Vagina (tissue), 2 donors: ENCODE results near the gene ABCA2. TPM values are rescaled to one million over a fixed set of nuclear protein-coding genes. Genes with fewer than 3 reads are reported as not detected.

Experiments used
- DNase-seq, 2 donors: peaks; one replicate each; pipeline ENCODE4 v3.0.0-alpha.2; 2017; ENCODE audit errors: extremely low spot score in 2 of 2
- H3K27ac ChIP-seq: fragments of 200-600 bp; sonication (generic); one replicate; pipeline ENCODE4 v1.5.1; 2019
- H3K27me3 ChIP-seq: fragments of 200-600 bp; sonication (generic); one replicate; pipeline ENCODE4 v1.5.1; 2019
- H3K36me3 ChIP-seq, 2 donors: fragments of 200-600 bp; sonication (generic); one replicate each; pipeline ENCODE4 v1.5.1; 2017 to 2019
- H3K4me1 ChIP-seq: fragments of 200-600 bp; sonication (generic); one replicate; pipeline ENCODE4 v1.5.1; 2019
- H3K4me3 ChIP-seq, 2 donors: fragments of 200-600 bp; sonication (generic); 1 replicate in 1 of 2; 2 replicates in 1 of 2; pipeline ENCODE4 v1.5.1; 2016 to 2019
- H3K9me3 ChIP-seq: fragments of 200-600 bp; sonication (generic); one replicate; pipeline ENCODE4 v1.5.1; 2019
- POLR2A ChIP-seq, 2 donors: fragments of 450-650 bp; IDR thresholded peaks; one replicate each; pipeline ENCODE4 v1.6.1; 2017; ENCODE audit warnings: antibody characterized with exemption in 2 of 2, mild to moderate bottlenecking in 2 of 2, moderate library complexity in 2 of 2
- POLR2AphosphoS5 ChIP-seq, 2 donors: sonication (generic); formaldehyde crosslinking; IDR thresholded peaks; one replicate each; pipeline ENCODE4 v1.9.0; 2017; ENCODE audit warnings: antibody characterized with exemption in 2 of 2, mild to moderate bottlenecking in 2 of 2, low read depth in 1 of 2; ENCODE audit not compliant: insufficient read depth in 1 of 2
- intact Hi-C: fragments of 100-400 bp; cut with DNase I; formaldehyde crosslinking; loops from one replicate; pipeline ENCODE4 v1.15.1; 2023
- total RNA-seq: library from RNA; depleted of rRNA; stranded (reverse); fragments of >200 nt; gene quantifications from one replicate; pipeline ENCODE4 v1.2.3, GENCODE V29; 2016
- TF ChIP-seq, protein P1 (sequence below), 3 experiments: fragments of 450-650 bp in 2 of 3; fragments of 200-600 bp in 1 of 3; sonication (generic) in 1 of 3; IDR thresholded peaks; one replicate each; pipeline ENCODE4 v1.5.1; 2017 to 2019; ENCODE audit warnings: antibody characterized with exemption in 3 of 3, mild to moderate bottlenecking in 2 of 3, moderate library complexity in 2 of 3

Gene ABCA2
- total RNA-seq, 1 donor from 2014 or later: 44.0 TPM

DNA sequence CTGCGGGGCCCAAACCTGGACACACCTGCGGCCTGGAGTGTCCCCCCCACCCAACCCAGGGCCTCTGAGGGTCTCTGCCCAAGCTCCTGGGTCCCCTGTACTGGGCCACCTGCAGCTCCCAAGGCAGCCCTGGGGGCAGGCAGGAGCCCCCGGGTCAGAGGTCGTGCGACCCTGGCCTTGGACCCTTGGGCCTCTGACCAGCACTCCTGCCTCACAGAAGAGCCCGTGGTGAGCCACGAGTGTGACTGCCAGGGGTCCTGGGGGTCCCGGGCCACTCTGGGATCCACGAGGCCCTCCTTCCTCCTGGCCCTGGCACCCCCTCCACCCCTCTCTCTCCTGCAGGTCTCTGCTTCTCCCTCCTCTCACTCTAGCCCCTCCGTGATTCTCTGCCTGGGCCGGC lies 55.7 kb downstream of the ABCA2 start:
- intact Hi-C loops: no loop called here
- Histone ChIP-seq H3K27me3 (no peaks in the 10 kb centered on the region), H3K36me3 (no peaks in the 10 kb centered on the region), H3K9me3 (no peaks in the 10 kb centered on the region), H3K4me1 (peaks cover 32% of the 10 kb centered on the region), H3K4me3 (no peak overlapping the region), H3K27ac (no peak overlapping the region)
- TF ChIP-seq POLR2A (IDR thresholded peaks at IDR 0.05): no peak
- no peak for TF ChIP-seq POLR2AphosphoS5 (IDR thresholded peaks at IDR 0.05; ENCODE audit: insufficient read depth in 1 of 2, low read depth in 1 of 2)
- TF ChIP-seq, protein P1, sequence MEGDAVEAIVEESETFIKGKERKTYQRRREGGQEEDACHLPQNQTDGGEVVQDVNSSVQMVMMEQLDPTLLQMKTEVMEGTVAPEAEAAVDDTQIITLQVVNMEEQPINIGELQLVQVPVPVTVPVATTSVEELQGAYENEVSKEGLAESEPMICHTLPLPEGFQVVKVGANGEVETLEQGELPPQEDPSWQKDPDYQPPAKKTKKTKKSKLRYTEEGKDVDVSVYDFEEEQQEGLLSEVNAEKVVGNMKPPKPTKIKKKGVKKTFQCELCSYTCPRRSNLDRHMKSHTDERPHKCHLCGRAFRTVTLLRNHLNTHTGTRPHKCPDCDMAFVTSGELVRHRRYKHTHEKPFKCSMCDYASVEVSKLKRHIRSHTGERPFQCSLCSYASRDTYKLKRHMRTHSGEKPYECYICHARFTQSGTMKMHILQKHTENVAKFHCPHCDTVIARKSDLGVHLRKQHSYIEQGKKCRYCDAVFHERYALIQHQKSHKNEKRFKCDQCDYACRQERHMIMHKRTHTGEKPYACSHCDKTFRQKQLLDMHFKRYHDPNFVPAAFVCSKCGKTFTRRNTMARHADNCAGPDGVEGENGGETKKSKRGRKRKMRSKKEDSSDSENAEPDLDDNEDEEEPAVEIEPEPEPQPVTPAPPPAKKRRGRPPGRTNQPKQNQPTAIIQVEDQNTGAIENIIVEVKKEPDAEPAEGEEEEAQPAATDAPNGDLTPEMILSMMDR (IDR thresholded peaks at IDR 0.05): no peak
- DNase-seq: no peak

DNA sequence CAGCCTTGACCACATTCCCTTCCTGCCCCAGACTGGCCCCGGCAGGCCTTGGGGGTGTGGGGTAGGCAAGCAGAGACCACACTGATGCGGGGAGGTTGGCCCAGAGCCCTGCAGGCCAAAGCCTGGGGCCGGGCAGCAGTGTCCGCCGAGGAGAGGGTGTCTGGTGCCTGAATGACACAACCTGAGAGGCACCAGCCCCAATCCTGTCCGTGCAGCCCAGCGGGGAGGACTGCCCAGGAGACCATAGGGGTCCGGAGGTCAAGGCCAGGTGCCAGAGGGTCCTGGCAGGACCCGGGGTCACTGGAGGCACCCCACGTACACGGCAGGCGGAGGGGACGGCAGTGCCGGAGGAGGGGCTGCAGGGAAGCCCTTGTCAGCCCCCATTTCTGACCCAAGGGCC lies 56.3 kb downstream of the ABCA2 start:
- DNase-seq: no peak
- H3K4me1 ChIP-seq: peaks cover 27% of the 10 kb centered on the region
- H3K4me3 ChIP-seq: no peak overlapping the region
- TF ChIP-seq POLR2AphosphoS5 (IDR thresholded peaks at IDR 0.05; ENCODE audit: insufficient read depth in 1 of 2, low read depth in 1 of 2) (no peak), POLR2A (IDR thresholded peaks at IDR 0.05) (no peak)
- TF ChIP-seq, protein P1 (IDR thresholded peaks at IDR 0.05): no peak
- H3K9me3 ChIP-seq: no peaks in the 10 kb centered on the region
- no peaks in the 10 kb centered on the region for H3K27me3 ChIP-seq
- no peak overlapping the region for H3K27ac ChIP-seq
- intact Hi-C loops: no loop called here
- H3K36me3 ChIP-seq: no peaks in the 10 kb centered on the region

DNA sequence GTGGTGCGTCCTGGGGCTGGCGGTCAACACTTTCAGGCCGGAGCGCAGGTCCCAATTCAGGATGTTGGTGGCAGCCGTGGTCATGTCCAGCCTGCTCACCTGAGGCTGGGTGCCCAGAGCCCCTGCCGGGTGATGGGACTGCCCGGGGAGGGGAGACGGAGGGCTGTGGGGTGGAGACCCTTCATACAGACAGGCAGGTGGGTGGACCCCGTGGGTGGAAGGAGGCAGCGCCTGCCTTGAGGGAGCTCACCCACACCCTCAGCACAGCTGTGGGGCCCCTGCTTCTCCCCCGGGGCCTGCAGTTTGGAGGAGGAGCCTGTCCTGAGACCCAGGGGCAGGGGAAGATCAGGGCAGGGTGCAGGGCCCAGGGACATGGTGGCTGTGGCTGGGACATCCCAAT lies 57.7 kb downstream of the ABCA2 start:
- Histone ChIP-seq H3K9me3 (no peaks in the 10 kb centered on the region), H3K36me3 (no peaks in the 10 kb centered on the region), H3K27ac (no peak overlapping the region), H3K4me1 (peaks cover 24% of the 10 kb centered on the region), H3K27me3 (no peaks in the 10 kb centered on the region), H3K4me3 (no peak overlapping the region)
- intact Hi-C loops: no loop called here
- no peak for DNase-seq
- TF ChIP-seq, protein P1 (IDR thresholded peaks at IDR 0.05): no peak
- TF ChIP-seq POLR2AphosphoS5 (IDR thresholded peaks at IDR 0.05; ENCODE audit: insufficient read depth in 1 of 2, low read depth in 1 of 2) (no peak), POLR2A (IDR thresholded peaks at IDR 0.05) (no peak)

DNA sequence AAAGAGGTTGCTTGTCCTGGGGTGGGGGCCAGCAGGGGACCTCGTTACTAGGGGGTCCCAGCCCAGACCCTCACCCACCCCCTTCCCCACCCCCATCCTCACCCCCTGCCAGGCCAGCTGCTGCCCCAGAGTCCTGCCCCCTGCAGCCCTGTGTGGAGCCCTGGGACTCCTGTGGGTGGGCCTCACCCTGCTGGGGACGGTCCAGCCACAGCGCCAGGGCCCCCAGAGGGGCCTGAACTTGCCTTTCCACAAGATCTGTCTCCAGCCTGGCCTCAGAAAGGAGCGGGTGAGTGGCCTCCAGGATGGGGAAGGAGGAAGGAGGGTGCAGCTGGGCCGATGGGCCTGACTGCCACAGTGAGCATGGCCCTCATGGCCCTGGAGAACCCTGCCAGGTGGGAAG lies 58.3 kb downstream of the ABCA2 start:
- Histone ChIP-seq H3K4me3 (no peak overlapping the region), H3K36me3 (no peaks in the 10 kb centered on the region), H3K27me3 (no peaks in the 10 kb centered on the region), H3K9me3 (no peaks in the 10 kb centered on the region), H3K4me1 (peaks cover 18% of the 10 kb centered on the region), H3K27ac (no peak overlapping the region)
- no peak for DNase-seq
- TF ChIP-seq POLR2A (IDR thresholded peaks at IDR 0.05) (no peak), POLR2AphosphoS5 (IDR thresholded peaks at IDR 0.05; ENCODE audit: insufficient read depth in 1 of 2, low read depth in 1 of 2) (no peak)
- TF ChIP-seq, protein P1 (IDR thresholded peaks at IDR 0.05): no peak
- intact Hi-C loops: no loop called here

DNA sequence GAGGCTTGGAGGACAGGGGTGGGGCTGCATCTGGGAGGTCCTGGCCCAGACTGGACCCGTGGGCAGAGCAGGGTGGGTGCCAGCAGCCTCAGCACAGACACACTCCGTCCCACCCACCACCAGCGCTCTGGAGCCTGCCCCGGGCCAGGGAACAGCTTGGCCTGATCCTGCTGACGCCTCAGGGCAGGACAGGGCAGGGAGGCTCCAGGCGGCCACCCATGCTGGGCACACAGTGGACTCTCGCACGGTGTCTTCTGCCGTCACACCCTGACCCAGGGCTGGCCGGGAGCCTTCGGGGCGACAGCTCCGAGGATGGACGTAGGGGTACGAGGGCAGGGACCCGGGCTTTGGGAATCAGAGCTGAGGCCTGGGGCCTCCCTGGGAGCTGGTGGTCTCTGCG lies 58.9 kb downstream of the ABCA2 start:
- no peak for DNase-seq
- no peaks in the 10 kb centered on the region for H3K36me3 ChIP-seq
- intact Hi-C loops: no loop called here
- no peaks in the 10 kb centered on the region for H3K27me3 ChIP-seq
- peaks cover 18% of the 10 kb centered on the region for H3K4me1 ChIP-seq
- TF ChIP-seq, protein P1 (IDR thresholded peaks at IDR 0.05): no peak
- TF ChIP-seq POLR2A (IDR thresholded peaks at IDR 0.05) (no peak), POLR2AphosphoS5 (IDR thresholded peaks at IDR 0.05; ENCODE audit: insufficient read depth in 1 of 2, low read depth in 1 of 2) (no peak)
- no peak overlapping the region for H3K4me3 ChIP-seq
- no peak overlapping the region for H3K27ac ChIP-seq
- H3K9me3 ChIP-seq: no peaks in the 10 kb centered on the region
